ENCODE measurements around the gene ABCC5.
"Not testable (repeated sequence)": the region's sequence is repeated elsewhere in the genome, so short reads cannot be mapped to it uniquely, and the experiment has no call there.

The ABCC5 gene

DNA sequence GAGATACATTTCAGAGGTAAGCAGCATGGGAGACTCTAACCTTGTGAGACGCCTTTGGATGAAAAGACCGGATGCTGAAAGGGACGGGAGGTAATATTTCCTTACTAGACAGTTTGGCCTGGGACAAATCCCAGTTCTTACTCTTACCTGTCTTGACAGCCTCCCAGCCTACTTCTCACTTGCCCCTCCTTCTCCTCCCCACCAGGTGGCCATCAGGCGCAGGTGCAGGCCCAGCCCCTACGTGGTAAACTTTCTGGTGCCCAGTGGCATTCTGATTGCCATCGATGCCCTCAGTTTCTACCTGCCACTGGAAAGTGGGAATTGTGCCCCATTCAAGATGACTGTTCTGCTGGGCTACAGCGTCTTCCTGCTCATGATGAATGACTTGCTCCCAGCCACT lies 20.1 kb upstream of the ABCC5 start:
- Histone ChIP-seq H3K9ac (ENCODE audit: low read depth, low read length) (no peak overlapping the region), H3K4me3 (ENCODE audit: low read length) (no peak overlapping the region), H3K27ac (ENCODE audit: low read length) (no peak overlapping the region), H3K27me3 (ENCODE audit: insufficient read depth, low read length) (no peaks in the 10 kb centered on the region), H3K4me1 (ENCODE audit: insufficient read depth, low read length) (no peaks in the 10 kb centered on the region), H3K36me3 (ENCODE audit: insufficient read depth, low read depth, low read length) (no peaks in the 10 kb centered on the region), H3K9me3 (ENCODE audit: insufficient read depth, low read depth, low read length) (no peaks in the 10 kb centered on the region)

DNA sequence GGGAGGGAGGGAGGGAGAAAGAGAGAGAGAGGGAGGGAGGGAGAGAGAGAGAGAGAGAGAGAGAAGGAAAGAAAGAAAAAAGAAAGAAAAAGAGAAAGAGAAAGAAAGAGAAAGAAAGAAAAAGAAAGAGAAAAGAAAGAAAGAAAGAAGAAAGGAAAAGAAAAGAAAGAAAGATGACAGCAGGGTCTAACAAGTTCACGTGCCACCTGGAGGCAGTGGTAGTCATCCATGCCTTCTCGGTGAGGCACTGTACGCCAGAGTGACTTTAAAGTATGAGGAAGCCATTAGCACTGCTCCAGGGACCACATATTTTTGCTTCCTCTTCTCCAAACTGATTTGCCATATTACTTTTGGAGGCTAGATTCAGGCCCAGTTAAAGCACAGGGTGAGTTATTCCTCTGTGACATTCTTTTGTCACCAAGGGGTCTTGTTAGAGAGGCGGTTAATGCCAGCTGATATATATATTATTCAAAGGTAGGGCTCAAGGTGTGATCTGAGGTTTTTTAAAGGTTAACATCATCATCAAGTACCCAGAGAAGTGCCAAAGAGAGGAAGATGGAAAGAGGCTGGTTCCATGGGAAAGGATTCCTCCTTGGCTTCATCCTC lies 13.6 kb upstream of the ABCC5 start, which contains the start of gene HTR3D:
Gene HTR3D (plus strand): TSS at position 556 of the 606 bp plus-strand sequence. CDS start 0 bp downstream, at position 556.
- Histone ChIP-seq H3K4me3 (ENCODE audit: low read length) (no peak within 1 kb of the TSS), H3K36me3 (ENCODE audit: insufficient read depth, low read depth, low read length) (no peaks in the 10 kb centered on the region), H3K27ac (ENCODE audit: low read length) (no peak within 1 kb of the TSS), H3K4me1 (ENCODE audit: insufficient read depth, low read length) (no peaks in the 10 kb centered on the region), H3K9ac (ENCODE audit: low read depth, low read length) (no peak within 1 kb of the TSS), H3K27me3 (ENCODE audit: insufficient read depth, low read length) (no peaks in the 10 kb centered on the region), H3K9me3 (ENCODE audit: insufficient read depth, low read depth, low read length) (no peaks in the 10 kb centered on the region)

GRCh38 chr3:184030536-184030935 lies 12.9 kb upstream of the ABCC5 start:
- H3K36me3 ChIP-seq (ENCODE audit: insufficient read depth, low read depth, low read length): no peaks in the 10 kb centered on the region
- no peaks in the 10 kb centered on the region for H3K9me3 ChIP-seq (ENCODE audit: insufficient read depth, low read depth, low read length)
- H3K27ac ChIP-seq (ENCODE audit: low read length): no peak overlapping the region
- no peak overlapping the region for H3K9ac ChIP-seq (ENCODE audit: low read depth, low read length)
- H3K4me3 ChIP-seq (ENCODE audit: low read length): no peak overlapping the region
- H3K27me3 ChIP-seq (ENCODE audit: insufficient read depth, low read length): no peaks in the 10 kb centered on the region
- no peaks in the 10 kb centered on the region for H3K4me1 ChIP-seq (ENCODE audit: insufficient read depth, low read length)

DNA sequence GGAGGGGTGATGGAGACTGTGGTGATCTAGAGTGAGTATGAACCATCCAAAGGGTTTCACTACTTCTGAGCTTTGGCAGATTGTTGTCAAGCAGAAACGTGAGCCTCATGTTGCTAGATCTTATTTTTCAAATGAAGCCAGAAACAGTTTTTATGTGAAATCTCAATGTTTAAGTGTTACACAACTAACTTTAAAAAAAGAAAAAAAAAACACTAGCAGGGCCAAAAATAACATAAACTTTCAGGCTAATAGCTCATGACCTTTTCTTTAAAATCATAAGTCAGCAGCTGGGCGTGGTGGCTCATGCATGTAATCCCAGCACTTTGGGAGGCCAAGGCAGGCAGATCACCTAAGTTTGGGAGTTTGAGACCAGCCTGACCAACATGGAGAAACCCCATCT lies 11.8 kb upstream of the ABCC5 start:
- Histone ChIP-seq H3K9me3 (ENCODE audit: insufficient read depth, low read depth, low read length) (no peaks in the 10 kb centered on the region), H3K27ac (ENCODE audit: low read length) (no peak overlapping the region), H3K4me1 (ENCODE audit: insufficient read depth, low read length) (no peaks in the 10 kb centered on the region), H3K27me3 (ENCODE audit: insufficient read depth, low read length) (no peaks in the 10 kb centered on the region), H3K4me3 (ENCODE audit: low read length) (no peak overlapping the region), H3K36me3 (ENCODE audit: insufficient read depth, low read depth, low read length) (no peaks in the 10 kb centered on the region), H3K9ac (ENCODE audit: low read depth, low read length) (no peak overlapping the region)

DNA sequence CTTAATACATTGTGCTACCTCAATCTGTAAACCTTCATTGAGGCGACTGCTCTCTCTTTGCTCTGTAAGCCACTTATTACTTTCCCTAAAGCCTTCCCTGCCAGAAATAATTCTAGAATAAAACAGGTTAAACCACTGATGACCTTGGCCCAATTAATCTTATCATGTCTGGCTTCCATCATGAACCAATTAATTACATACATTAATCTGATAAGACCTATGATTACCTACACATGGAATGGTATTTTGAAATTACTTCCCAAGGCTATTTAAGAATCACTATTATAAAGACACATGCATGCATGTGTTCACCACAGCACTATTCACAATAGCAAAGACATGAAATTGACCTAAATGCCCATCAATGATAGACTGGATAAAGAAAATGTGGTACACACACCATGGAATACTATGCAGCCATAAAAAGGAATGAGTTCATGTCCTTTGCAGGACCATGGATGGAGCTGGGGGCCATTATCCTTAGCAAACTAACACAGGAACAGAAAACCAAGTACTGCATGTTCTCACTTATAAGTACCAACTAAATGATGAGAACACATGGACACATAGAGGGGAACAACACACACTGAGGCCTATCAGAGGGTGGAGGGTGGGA lies 10.7 kb upstream of the ABCC5 start:
- not testable (repeated sequence) for H3K27me3 ChIP-seq (ENCODE audit: insufficient read depth, low read length); H3K27ac ChIP-seq (ENCODE audit: low read length); H3K4me3 ChIP-seq (ENCODE audit: low read length); H3K4me1 ChIP-seq (ENCODE audit: insufficient read depth, low read length); H3K36me3 ChIP-seq (ENCODE audit: insufficient read depth, low read depth, low read length); H3K9ac ChIP-seq (ENCODE audit: low read depth, low read length); H3K9me3 ChIP-seq (ENCODE audit: insufficient read depth, low read depth, low read length)

DNA sequence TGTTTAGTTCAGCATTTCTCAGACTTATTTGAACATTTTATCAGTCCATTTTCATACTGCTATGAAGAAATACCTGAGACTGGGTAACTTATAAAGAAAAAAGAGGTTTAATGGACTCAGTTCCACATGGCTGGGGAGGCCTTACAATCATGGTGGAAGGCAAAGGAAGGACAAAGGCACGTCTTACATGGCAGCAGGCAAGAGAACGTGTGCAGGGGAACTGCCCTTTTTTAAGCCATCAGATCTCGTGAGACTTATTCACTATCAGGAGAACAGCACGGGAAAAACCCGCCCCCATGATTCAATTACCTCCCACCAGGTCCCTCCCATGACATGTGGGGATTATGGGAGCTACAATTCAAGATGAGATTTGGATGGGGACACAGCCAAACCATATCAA lies 7.6 kb upstream of the ABCC5 start:
- H3K9ac ChIP-seq (ENCODE audit: low read depth, low read length); H3K27ac ChIP-seq (ENCODE audit: low read length): not testable (repeated sequence)

DNA sequence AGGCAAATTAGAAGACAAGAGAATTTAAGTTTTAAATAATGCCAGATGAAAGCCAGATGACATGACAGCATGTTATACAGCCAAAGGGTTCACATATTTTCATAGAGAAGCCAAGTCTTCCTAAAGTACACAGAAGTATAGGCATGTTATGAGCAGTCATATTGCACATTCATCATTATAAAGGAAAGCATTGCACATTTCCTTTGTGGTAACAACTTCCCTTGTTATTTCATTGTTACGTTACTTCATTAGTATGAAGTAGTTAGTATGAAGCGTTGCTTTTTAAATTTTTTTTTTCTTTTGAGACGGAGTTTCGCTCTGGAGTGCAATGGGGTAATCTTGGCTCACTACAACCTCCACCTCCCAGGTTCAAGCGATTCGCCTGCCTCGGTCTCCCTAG lies 4.6 kb upstream of the ABCC5 start:
- H3K9me3 ChIP-seq (ENCODE audit: insufficient read depth, low read depth, low read length): no peaks in the 10 kb centered on the region
- no peak overlapping the region for H3K4me3 ChIP-seq (ENCODE audit: low read length)
- no peaks in the 10 kb centered on the region for H3K36me3 ChIP-seq (ENCODE audit: insufficient read depth, low read depth, low read length)
- H3K27ac ChIP-seq (ENCODE audit: low read length): no peak overlapping the region
- no peaks in the 10 kb centered on the region for H3K4me1 ChIP-seq (ENCODE audit: insufficient read depth, low read length)
- no peaks in the 10 kb centered on the region for H3K27me3 ChIP-seq (ENCODE audit: insufficient read depth, low read length)
- H3K9ac ChIP-seq (ENCODE audit: low read depth, low read length): no peak overlapping the region

More for the DNA sequence above, 7.6 kb upstream of the ABCC5 start:
- H3K9me3 ChIP-seq (ENCODE audit: insufficient read depth, low read depth, low read length); H3K27me3 ChIP-seq (ENCODE audit: insufficient read depth, low read length); H3K36me3 ChIP-seq (ENCODE audit: insufficient read depth, low read depth, low read length); H3K4me1 ChIP-seq (ENCODE audit: insufficient read depth, low read length); H3K4me3 ChIP-seq (ENCODE audit: low read length): not testable (repeated sequence)

- Histone ChIP-seq H3K9ac (ENCODE audit: low read depth, low read length) (peak overlapping the region; percentile 96; the same call in 1 of the 2 replicates), H3K36me3 (ENCODE audit: insufficient read depth, low read depth, low read length) (peaks cover 5% of the 10 kb centered on the region), H3K27me3 (ENCODE audit: insufficient read depth, low read length) (no peaks in the 10 kb centered on the region), H3K4me1 (ENCODE audit: insufficient read depth, low read length) (peaks cover 15% of the 10 kb centered on the region; the same call in 1 of the 2 replicates), H3K4me3 (ENCODE audit: low read length) (peak overlapping the region; percentile 98), H3K9me3 (ENCODE audit: insufficient read depth, low read depth, low read length) (no peaks in the 10 kb centered on the region), H3K27ac (ENCODE audit: low read length) (no peak overlapping the region)
Observed at GRCh38 chr3:184018424-184018973, 815 bp upstream of the ABCC5 start.

DNA sequence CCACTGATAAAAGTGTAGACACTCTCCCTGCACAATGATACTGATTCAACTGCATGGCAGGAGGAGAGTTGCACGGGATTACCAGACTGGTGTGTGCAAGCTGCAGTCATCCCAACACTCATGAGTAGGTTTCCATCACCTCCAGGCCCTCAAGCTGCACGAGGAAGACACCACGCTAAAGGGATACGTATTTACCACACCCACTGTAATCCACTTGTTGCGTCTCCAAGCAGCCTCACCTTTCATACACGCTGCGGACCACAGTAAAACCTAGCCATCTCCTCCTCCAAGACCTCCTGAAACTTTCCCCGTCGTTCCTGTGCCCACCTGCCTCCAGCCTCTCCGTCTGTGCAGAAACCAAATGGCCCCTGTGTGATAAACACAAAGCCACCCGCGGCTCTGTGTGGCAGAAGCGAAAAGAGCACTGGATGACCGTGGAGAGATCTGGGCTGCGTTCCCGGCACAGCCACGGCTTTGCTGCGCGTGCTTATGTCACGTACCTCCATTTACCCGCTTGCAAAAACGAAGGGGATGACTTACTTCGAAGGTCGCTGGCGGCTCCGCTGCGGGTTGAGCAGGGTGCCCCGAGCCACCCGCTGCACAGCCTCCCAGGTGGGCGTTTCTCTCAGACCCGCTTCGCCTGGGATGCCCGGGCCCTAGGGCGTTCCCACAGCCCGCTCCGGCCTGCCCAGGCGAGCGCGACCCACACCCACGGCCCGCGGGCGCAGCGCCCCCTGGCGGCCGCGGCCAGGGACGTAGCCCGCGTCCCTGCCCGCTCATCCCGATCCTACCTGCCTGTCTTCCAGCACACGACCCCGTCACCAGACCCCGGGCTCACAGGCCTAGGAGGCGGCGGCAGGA lies 643 bp downstream of the ABCC5 start:
- Histone ChIP-seq H3K9me3 (ENCODE audit: insufficient read depth, low read depth, low read length) (no peaks in the 10 kb centered on the region), H3K9ac (ENCODE audit: low read depth, low read length) (peak overlapping the region; percentile 96), H3K36me3 (ENCODE audit: insufficient read depth, low read depth, low read length) (peaks cover 18% of the 10 kb centered on the region), H3K4me3 (ENCODE audit: low read length) (peak overlapping the region; percentile 98), H3K27me3 (ENCODE audit: insufficient read depth, low read length) (no peaks in the 10 kb centered on the region), H3K27ac (ENCODE audit: low read length) (no peak overlapping the region), H3K4me1 (ENCODE audit: insufficient read depth, low read length) (peaks cover 15% of the 10 kb centered on the region; the same call in 1 of the 2 replicates)

GRCh38 chr3:184016169-184016570 lies 1.5 kb downstream of the ABCC5 start:
- Histone ChIP-seq H3K36me3 (ENCODE audit: insufficient read depth, low read depth, low read length) (peaks cover 27% of the 10 kb centered on the region), H3K9me3 (ENCODE audit: insufficient read depth, low read depth, low read length) (no peaks in the 10 kb centered on the region), H3K27ac (ENCODE audit: low read length) (no peak overlapping the region), H3K4me1 (ENCODE audit: insufficient read depth, low read length) (peaks cover 15% of the 10 kb centered on the region; the same call in 1 of the 2 replicates), H3K4me3 (ENCODE audit: low read length) (peak overlapping the region; percentile 98; the same call in 1 of the 2 replicates), H3K9ac (ENCODE audit: low read depth, low read length) (no peak overlapping the region; the same call in 1 of the 2 replicates), H3K27me3 (ENCODE audit: insufficient read depth, low read length) (no peaks in the 10 kb centered on the region)

GRCh38 chr3:184015381-184016019 lies 2.2 kb downstream of the ABCC5 start:
- Histone ChIP-seq H3K9ac (ENCODE audit: low read depth, low read length) (peak overlapping the region; percentile 34; the same call in 1 of the 2 replicates), H3K27me3 (ENCODE audit: insufficient read depth, low read length) (no peaks in the 10 kb centered on the region), H3K4me3 (ENCODE audit: low read length) (no peak overlapping the region; the same call in 1 of the 2 replicates), H3K36me3 (ENCODE audit: insufficient read depth, low read depth, low read length) (peaks cover 30% of the 10 kb centered on the region), H3K9me3 (ENCODE audit: insufficient read depth, low read depth, low read length) (no peaks in the 10 kb centered on the region), H3K27ac (ENCODE audit: low read length) (no peak overlapping the region), H3K4me1 (ENCODE audit: insufficient read depth, low read length) (peaks cover 15% of the 10 kb centered on the region; the same call in 1 of the 2 replicates)
